ENCODE results near the gene S1PR1. TPM values are rescaled to one million over a fixed set of nuclear protein-coding genes. Genes with fewer than 3 reads are reported as not detected.
A peak's percentile ranks its signal among the peaks of the same experiment; 100 is the strongest.
"Not testable (repeated sequence)": the region's sequence is repeated elsewhere in the genome, so short reads cannot be mapped to it uniquely, and the experiment has no call there.

Gene S1PR1
- total RNA-seq, 1 donor from 2014 or later, result 0.26 TPM

- no peak for TF ChIP-seq CTCF (IDR thresholded peaks at IDR 0.05; ENCODE audit: insufficient read depth, low read length, severe bottlenecking)
- Histone ChIP-seq H3K27me3 (ENCODE audit: control insufficient read depth, insufficient read depth, low read length) (no peaks in the 10 kb centered on the region), H3K36me3 (ENCODE audit: control insufficient read depth, insufficient read depth, low read length) (no peaks in the 10 kb centered on the region), H3K4me3 (ENCODE audit: low read depth, low read length) (no peak overlapping the region)
- no peak for FAIRE-seq
- peak; percentile 8 for DNase-seq (ENCODE audit: low read depth)
Observed at GRCh38 chr1:101203820-101204540, 32.8 kb upstream of the S1PR1 start.

GRCh38 chr1:101205457-101205856 is 31.4 kb upstream of the S1PR1 start:
- no peaks in the 10 kb centered on the region for H3K36me3 ChIP-seq (ENCODE audit: control insufficient read depth, insufficient read depth, low read length)
- H3K27me3 ChIP-seq (ENCODE audit: control insufficient read depth, insufficient read depth, low read length), result no peaks in the 10 kb centered on the region
- DNase-seq (ENCODE audit: low read depth), result no peak
- FAIRE-seq, result no peak
- H3K4me3 ChIP-seq (ENCODE audit: low read depth, low read length), result no peak overlapping the region
- TF ChIP-seq CTCF (IDR thresholded peaks at IDR 0.05; ENCODE audit: insufficient read depth, low read length, severe bottlenecking), result no peak

GRCh38 chr1:101206139-101206538 is 30.7 kb upstream of the S1PR1 start:
- DNase-seq (ENCODE audit: low read depth); FAIRE-seq; H3K4me3 ChIP-seq (ENCODE audit: low read depth, low read length); H3K27me3 ChIP-seq (ENCODE audit: control insufficient read depth, insufficient read depth, low read length); H3K36me3 ChIP-seq (ENCODE audit: control insufficient read depth, insufficient read depth, low read length): not testable (repeated sequence)

- H3K4me3 ChIP-seq (ENCODE audit: low read depth, low read length); FAIRE-seq; DNase-seq (ENCODE audit: low read depth); H3K27me3 ChIP-seq (ENCODE audit: control insufficient read depth, insufficient read depth, low read length); H3K36me3 ChIP-seq (ENCODE audit: control insufficient read depth, insufficient read depth, low read length): not testable (repeated sequence)
Observed at GRCh38 chr1:101207271-101207670, 29.5 kb upstream of the S1PR1 start.

GRCh38 chr1:101207891-101208290 is 28.9 kb upstream of the S1PR1 start:
- Histone ChIP-seq H3K4me3 (ENCODE audit: low read depth, low read length) (no peak overlapping the region), H3K36me3 (ENCODE audit: control insufficient read depth, insufficient read depth, low read length) (no peaks in the 10 kb centered on the region), H3K27me3 (ENCODE audit: control insufficient read depth, insufficient read depth, low read length) (no peaks in the 10 kb centered on the region)
- DNase-seq (ENCODE audit: low read depth) (peak; percentile 25), FAIRE-seq (no peak)
- no peak for TF ChIP-seq CTCF (IDR thresholded peaks at IDR 0.05; ENCODE audit: insufficient read depth, low read length, severe bottlenecking)

- H3K4me3 ChIP-seq (ENCODE audit: low read depth, low read length), result no peak overlapping the region
- no peak for TF ChIP-seq CTCF (IDR thresholded peaks at IDR 0.05; ENCODE audit: insufficient read depth, low read length, severe bottlenecking)
Observed at GRCh38 chr1:101215363-101216011, 21.3 kb upstream of the S1PR1 start.

More at GRCh38 chr1:101215363-101216011, 21.3 kb upstream of the S1PR1 start:
- DNase-seq (ENCODE audit: low read depth) (no peak), FAIRE-seq (no peak)
- Histone ChIP-seq H3K36me3 (ENCODE audit: control insufficient read depth, insufficient read depth, low read length) (no peaks in the 10 kb centered on the region), H3K27me3 (ENCODE audit: control insufficient read depth, insufficient read depth, low read length) (no peaks in the 10 kb centered on the region)
